ENCODE results near the gene ACSL1.

The ACSL1 gene

GRCh38 chr4:184801781-184802696 lies 23.7 kb downstream of the ACSL1 start:
- H3K4me3 ChIP-seq: no peak overlapping the region
- DNase-seq (ENCODE audit: low spot score): no peak
- H3K27ac ChIP-seq: no peak overlapping the region
- TF ChIP-seq, protein P1, sequence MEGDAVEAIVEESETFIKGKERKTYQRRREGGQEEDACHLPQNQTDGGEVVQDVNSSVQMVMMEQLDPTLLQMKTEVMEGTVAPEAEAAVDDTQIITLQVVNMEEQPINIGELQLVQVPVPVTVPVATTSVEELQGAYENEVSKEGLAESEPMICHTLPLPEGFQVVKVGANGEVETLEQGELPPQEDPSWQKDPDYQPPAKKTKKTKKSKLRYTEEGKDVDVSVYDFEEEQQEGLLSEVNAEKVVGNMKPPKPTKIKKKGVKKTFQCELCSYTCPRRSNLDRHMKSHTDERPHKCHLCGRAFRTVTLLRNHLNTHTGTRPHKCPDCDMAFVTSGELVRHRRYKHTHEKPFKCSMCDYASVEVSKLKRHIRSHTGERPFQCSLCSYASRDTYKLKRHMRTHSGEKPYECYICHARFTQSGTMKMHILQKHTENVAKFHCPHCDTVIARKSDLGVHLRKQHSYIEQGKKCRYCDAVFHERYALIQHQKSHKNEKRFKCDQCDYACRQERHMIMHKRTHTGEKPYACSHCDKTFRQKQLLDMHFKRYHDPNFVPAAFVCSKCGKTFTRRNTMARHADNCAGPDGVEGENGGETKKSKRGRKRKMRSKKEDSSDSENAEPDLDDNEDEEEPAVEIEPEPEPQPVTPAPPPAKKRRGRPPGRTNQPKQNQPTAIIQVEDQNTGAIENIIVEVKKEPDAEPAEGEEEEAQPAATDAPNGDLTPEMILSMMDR (IDR thresholded peaks at IDR 0.05): no peak

DNA sequence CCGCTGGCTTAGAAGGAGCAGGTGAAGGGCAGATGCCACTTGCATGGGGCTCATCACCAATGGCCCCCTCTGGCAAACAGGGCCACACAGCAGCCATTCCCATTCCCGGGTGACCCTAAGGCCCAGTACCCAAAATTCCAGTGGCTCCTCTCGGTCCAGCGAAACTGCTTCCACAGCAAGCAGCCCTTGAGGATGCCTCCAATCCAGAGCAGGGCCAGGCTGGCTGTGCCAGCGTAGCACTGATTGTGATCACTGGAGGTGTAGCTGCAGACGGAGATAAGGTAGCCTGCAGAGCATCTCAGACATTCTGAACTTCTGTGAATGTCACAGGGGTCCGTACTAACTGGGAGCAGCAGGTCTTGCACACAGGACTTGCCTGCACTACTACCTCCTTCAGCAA lies 27.3 kb downstream of the ACSL1 start:
- Histone ChIP-seq H3K27ac (no peak overlapping the region), H3K4me3 (no peak overlapping the region)
- DNase-seq (ENCODE audit: low spot score): no peak
- TF ChIP-seq, protein P1 (IDR thresholded peaks at IDR 0.05): no peak

DNA sequence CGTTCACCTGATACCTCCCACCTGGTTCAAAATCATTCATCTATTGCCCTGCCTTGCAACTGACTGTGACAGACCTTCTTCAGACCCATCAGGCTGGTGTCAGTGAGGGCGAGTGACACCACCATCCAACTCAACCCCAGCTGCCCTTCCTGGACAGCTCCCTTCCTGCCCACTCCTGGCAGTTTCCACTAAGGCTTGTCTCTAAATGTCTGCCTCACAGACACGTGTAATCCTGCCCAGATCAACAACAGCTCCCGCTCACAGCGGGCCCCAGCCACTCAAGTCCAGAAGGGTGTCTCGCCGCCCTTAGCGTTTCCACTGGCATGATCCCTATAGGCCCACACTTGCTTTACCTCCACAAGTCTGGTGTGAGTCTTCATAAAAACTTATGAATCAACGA lies 28.9 kb downstream of the ACSL1 start:
- Histone ChIP-seq H3K4me3 (no peak overlapping the region), H3K27ac (no peak overlapping the region)
- TF ChIP-seq, protein P1 (IDR thresholded peaks at IDR 0.05): no peak
- no peak for DNase-seq (ENCODE audit: low spot score)

GRCh38 chr4:184795214-184795844 lies 30.4 kb downstream of the ACSL1 start:
- DNase-seq (ENCODE audit: low spot score): no peak
- Histone ChIP-seq H3K27ac (peak overlapping the region; percentile 2 to 34), H3K4me3 (no peak overlapping the region)
- TF ChIP-seq, protein P1 (IDR thresholded peaks at IDR 0.05): no peak

- TF ChIP-seq, protein P1 (IDR thresholded peaks at IDR 0.05): no peak
- Histone ChIP-seq H3K4me3 (no peak overlapping the region), H3K27ac (no peak overlapping the region)
- no peak for DNase-seq (ENCODE audit: low spot score)
Measured at GRCh38 chr4:184794470-184794869, 31.3 kb downstream of the ACSL1 start.

DNA sequence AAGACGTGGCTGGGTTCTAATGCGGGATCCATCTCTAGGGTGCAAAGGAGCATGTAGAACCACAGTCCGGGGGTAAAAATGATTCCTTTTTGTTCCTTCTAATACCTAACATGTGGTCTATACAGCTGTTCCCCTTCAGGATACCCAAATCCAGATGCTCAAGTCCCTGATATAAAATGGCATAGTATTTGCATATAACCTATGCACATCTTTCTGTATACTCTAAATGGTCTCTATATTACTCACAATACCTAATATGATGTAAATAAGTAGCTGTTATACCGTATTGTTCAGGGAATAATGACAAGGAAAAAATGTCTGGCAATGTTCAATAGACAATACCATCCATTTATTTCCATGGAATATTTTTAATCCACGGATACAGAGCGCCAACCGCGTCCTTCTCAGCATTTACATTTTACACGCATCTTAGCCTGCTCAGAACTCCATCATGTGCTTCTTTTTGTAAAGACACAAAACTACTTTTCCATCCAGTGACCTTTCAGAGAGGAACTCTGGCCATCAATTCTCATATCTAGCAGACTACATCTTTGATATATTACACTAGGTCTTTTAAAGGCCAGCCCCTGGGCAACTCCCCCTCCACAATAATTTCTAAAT lies 31.9 kb downstream of the ACSL1 start:
- Histone ChIP-seq H3K4me3 (no peak overlapping the region), H3K27ac (peak overlapping the region in 1 of 2 donors; percentile 10)
- TF ChIP-seq, protein P1 (IDR thresholded peaks at IDR 0.05): no peak
- no peak for DNase-seq (ENCODE audit: low spot score)
